ENCODE results near the gene SCN9A.
"Not testable (repeated sequence)": the region's sequence is repeated elsewhere in the genome, so short reads cannot be mapped to it uniquely, and the experiment has no call there.

Gene SCN9A
- total RNA-seq = 0 to 0.27 (median 0) reads per million in 4 experiments

GRCh38 chr2:166375736-166376487 is at the start of gene SCN9A:
SCN9A (minus strand) TSS chr2:166375944; CDS start chr2:166311756, 64,188 bp downstream.
- no peak for DNase-seq

- no peak for DNase-seq
Observed at GRCh38 chr2:166424841-166425240, 49.1 kb upstream of the SCN9A start.

- DNase-seq = no peak
Observed at GRCh38 chr2:166419616-166419934, 43.8 kb upstream of the SCN9A start.

GRCh38 chr2:166418853-166419615 is 43.3 kb upstream of the SCN9A start:
- no peak for DNase-seq

GRCh38 chr2:166417669-166418068 is 41.9 kb upstream of the SCN9A start:
- DNase-seq = no peak

GRCh38 chr2:166413255-166413654 is 37.5 kb upstream of the SCN9A start:
- no peak for DNase-seq

- no peak for DNase-seq
Observed at GRCh38 chr2:166411473-166412230, 35.9 kb upstream of the SCN9A start.

- no peak for DNase-seq
Observed at GRCh38 chr2:166410828-166411472, 35.2 kb upstream of the SCN9A start.

- DNase-seq = not testable (repeated sequence)
Observed at GRCh38 chr2:166407746-166408145, 32.0 kb upstream of the SCN9A start.

GRCh38 chr2:166406374-166406773 is 30.6 kb upstream of the SCN9A start:
- DNase-seq = no peak

GRCh38 chr2:166405569-166405926 is 29.8 kb upstream of the SCN9A start:
- no peak for DNase-seq

GRCh38 chr2:166404831-166405568 is 29.3 kb upstream of the SCN9A start:
- DNase-seq = no peak

GRCh38 chr2:166394245-166394644 is 18.5 kb upstream of the SCN9A start:
- no peak for DNase-seq

GRCh38 chr2:166393008-166393407 is 17.3 kb upstream of the SCN9A start:
- no peak for DNase-seq

- DNase-seq = no peak
Observed at GRCh38 chr2:166388481-166389070, 12.8 kb upstream of the SCN9A start.

- no peak for DNase-seq
Observed at GRCh38 chr2:166385313-166385712, 9.6 kb upstream of the SCN9A start.

- no peak for DNase-seq
Observed at GRCh38 chr2:166384774-166385173, 9.0 kb upstream of the SCN9A start.

- no peak for DNase-seq
Observed at GRCh38 chr2:166382448-166382847, 6.7 kb upstream of the SCN9A start.

- no peak for DNase-seq
Observed at GRCh38 chr2:166380615-166381014, 4.9 kb upstream of the SCN9A start.

GRCh38 chr2:166376873-166377272 is 1.1 kb upstream of the SCN9A start:
- DNase-seq = no peak

- DNase-seq = no peak
Observed at GRCh38 chr2:166376488-166376828, 714 bp upstream of the SCN9A start.

- no peak for DNase-seq
Observed at GRCh38 chr2:166375195-166375735, 479 bp downstream of the SCN9A start.
